CD14-positive monocyte (primary cell): Measurements from ENCODE around the gene RS1. TPM values are rescaled to one million over a fixed set of nuclear protein-coding genes. Genes with fewer than 3 reads are reported as not detected.

Source experiments
- DNase-seq, 3 donors: peaks; one replicate each; pipeline ENCODE4 v3.0.0-alpha.2; 2011 to 2022
- H2AFZ ChIP-seq: 2 replicates; pipeline ENCODE4 v1.6.0; 2012; ENCODE audit warnings: mild to moderate bottlenecking, low read depth, low read length, inconsistent platforms; ENCODE audit not compliant: insufficient read depth, poor library complexity, severe bottlenecking
- H3K27ac ChIP-seq, 2 donors: 1 replicate in 1 of 2; 2 replicates in 1 of 2; pipeline ENCODE4 v1.5.1; 2012 to 2013; ENCODE audit warnings: low read length in 2 of 2, control low read depth in 1 of 2, inconsistent platforms in 1 of 2, low read depth in 1 of 2, mild to moderate bottlenecking in 1 of 2
- H3K27me3 ChIP-seq, 2 donors: one replicate each; pipeline versions ENCODE4 v1.6.0 to v1.6.1; 2011 to 2013; ENCODE audit warnings: low read length in 2 of 2; ENCODE audit not compliant: control insufficient read depth in 2 of 2, insufficient read depth in 2 of 2
- H3K36me3 ChIP-seq, 2 donors: replicated peaks in 1 of 2; 1 replicate in 1 of 2; 2 replicates in 1 of 2; pipeline versions ENCODE4 v1.5.1 to v1.6.1; 2012 to 2013; ENCODE audit warnings: low read length in 2 of 2, control low read depth in 1 of 2, inconsistent platforms in 1 of 2, mild to moderate bottlenecking in 1 of 2; ENCODE audit not compliant: insufficient read depth in 2 of 2, control insufficient read depth in 1 of 2
- H3K4me1 ChIP-seq, 2 donors: 1 replicate in 1 of 2; 2 replicates in 1 of 2; pipeline versions ENCODE4 v1.5.1 to v1.6.1; 2012 to 2013; ENCODE audit warnings: low read length in 2 of 2, control low read depth in 1 of 2, inconsistent platforms in 1 of 2, mild to moderate bottlenecking in 1 of 2, moderate library complexity in 1 of 2; ENCODE audit not compliant: insufficient read depth in 2 of 2, control insufficient read depth in 1 of 2
- H3K4me2 ChIP-seq: replicated peaks from 2 replicates; pipeline ENCODE3; 2012; ENCODE audit warnings: low read length, moderate library complexity, mild to moderate bottlenecking; ENCODE audit not compliant: poor library complexity, severe bottlenecking; ENCODE audit errors: extremely low read depth
- H3K4me3 ChIP-seq, 3 experiments: fragments of 200-600 bp in 1 of 3; sonication (generic) in 1 of 3; replicated peaks in 1 of 3; 1 replicate in 2 of 3; 2 replicates in 1 of 3; pipeline ENCODE4 v1.5.1; 2011 to 2013; ENCODE audit warnings: low read length in 3 of 3, mild to moderate bottlenecking in 3 of 3, control low read depth in 2 of 3, low read depth in 2 of 3, inconsistent platforms in 1 of 3, moderate library complexity in 1 of 3
- H3K79me2 ChIP-seq: 2 replicates; pipeline ENCODE4 v1.6.0; 2012; ENCODE audit warnings: mild to moderate bottlenecking, control low read depth, inconsistent platforms, low read length, moderate library complexity; ENCODE audit not compliant: insufficient read depth
- H3K9ac ChIP-seq: 2 replicates; pipeline ENCODE4 v1.6.0; 2017; ENCODE audit warnings: low read length, mild to moderate bottlenecking; ENCODE audit not compliant: insufficient read depth, poor library complexity, severe bottlenecking
- H3K9me3 ChIP-seq, 2 donors: replicated peaks in 1 of 2; 1 replicate in 1 of 2; 2 replicates in 1 of 2; pipeline versions ENCODE4 v1.5.1 to v1.6.1; 2012 to 2013; ENCODE audit warnings: low read length in 2 of 2, control low read depth in 1 of 2; ENCODE audit not compliant: control insufficient read depth in 1 of 2, insufficient read depth in 1 of 2
- H4K20me1 ChIP-seq: 2 replicates; pipeline ENCODE4 v1.6.0; 2012; ENCODE audit warnings: mild to moderate bottlenecking, low read length, control low read depth, moderate library complexity; ENCODE audit not compliant: insufficient read depth
- H3K27ac Mint-ChIP-seq, 7 donors: one replicate each; pipeline ENCODE4 v1.8.0; 2020; ENCODE audit warnings: mild to moderate bottlenecking in 7 of 7, mixed read lengths in 7 of 7, moderate library complexity in 6 of 7, inconsistent platforms in 2 of 7
- H3K27me3 Mint-ChIP-seq, 3 donors: one replicate each; pipeline ENCODE4 v1.8.0; 2021 to 2022; ENCODE audit warnings: low read depth in 3 of 3, mild to moderate bottlenecking in 3 of 3, mixed read lengths in 3 of 3, moderate library complexity in 3 of 3, inconsistent platforms in 1 of 3
- H3K36me3 Mint-ChIP-seq, 2 donors: one replicate each; pipeline ENCODE4 v1.8.0; 2020; ENCODE audit warnings: mixed read lengths in 2 of 2, inconsistent platforms in 1 of 2, mild to moderate bottlenecking in 1 of 2
- H3K4me1 Mint-ChIP-seq: one replicate; pipeline ENCODE4 v1.8.0; 2020; ENCODE audit warnings: mild to moderate bottlenecking, mixed read lengths
- H3K4me3 Mint-ChIP-seq, 2 donors: one replicate each; pipeline ENCODE4 v1.8.0; 2020; ENCODE audit warnings: mild to moderate bottlenecking in 2 of 2, mixed read lengths in 2 of 2, moderate library complexity in 1 of 2
- H3K9me3 Mint-ChIP-seq, 7 donors: one replicate each; pipeline ENCODE4 v1.8.0; 2020 to 2022; ENCODE audit warnings: mixed read lengths in 7 of 7, mild to moderate bottlenecking in 6 of 7, moderate library complexity in 6 of 7, inconsistent platforms in 2 of 7
- WGBS: methylation state at CpG from one replicate; pipeline ENCODE4 v1.1.5; 2013; ENCODE audit warnings: missing lambda C conversion rate; ENCODE audit not compliant: insufficient coverage; 5-methylcytosine and 5-hydroxymethylcytosine counted together
- intact Hi-C, 2 donors: fragments of 100-400 bp; cut with micrococcal nuclease; formaldehyde crosslinking; loops; one replicate each; pipeline versions ENCODE4 v1.15.0 to v1.15.1; 2023
- polyA plus RNA-seq, 3 donors: library from polyadenylated mRNA; depleted of rRNA in 1 of 3; unstranded in 2 of 3; stranded (reverse) in 1 of 3; fragments of 300-500 nt in 2 of 3; fragments of >200 nt in 1 of 3; fragmentation: Illumina TruSeq in 2 of 3; gene quantifications; 1 replicate in 2 of 3; 2 replicates in 1 of 3; pipeline ENCODE4 v1.2.3, GENCODE V29; 2012 to 2021
- TF ChIP-seq, protein P1 (sequence below): fragments of 200-600 bp; IDR thresholded peaks from one replicate; pipeline ENCODE4 v1.8.0; 2022; ENCODE audit warnings: antibody characterized with exemption, mild to moderate bottlenecking

The RS1 gene
- polyA plus RNA-seq, 3 donors, result 0.08 TPM; not detected in 2

DNA sequence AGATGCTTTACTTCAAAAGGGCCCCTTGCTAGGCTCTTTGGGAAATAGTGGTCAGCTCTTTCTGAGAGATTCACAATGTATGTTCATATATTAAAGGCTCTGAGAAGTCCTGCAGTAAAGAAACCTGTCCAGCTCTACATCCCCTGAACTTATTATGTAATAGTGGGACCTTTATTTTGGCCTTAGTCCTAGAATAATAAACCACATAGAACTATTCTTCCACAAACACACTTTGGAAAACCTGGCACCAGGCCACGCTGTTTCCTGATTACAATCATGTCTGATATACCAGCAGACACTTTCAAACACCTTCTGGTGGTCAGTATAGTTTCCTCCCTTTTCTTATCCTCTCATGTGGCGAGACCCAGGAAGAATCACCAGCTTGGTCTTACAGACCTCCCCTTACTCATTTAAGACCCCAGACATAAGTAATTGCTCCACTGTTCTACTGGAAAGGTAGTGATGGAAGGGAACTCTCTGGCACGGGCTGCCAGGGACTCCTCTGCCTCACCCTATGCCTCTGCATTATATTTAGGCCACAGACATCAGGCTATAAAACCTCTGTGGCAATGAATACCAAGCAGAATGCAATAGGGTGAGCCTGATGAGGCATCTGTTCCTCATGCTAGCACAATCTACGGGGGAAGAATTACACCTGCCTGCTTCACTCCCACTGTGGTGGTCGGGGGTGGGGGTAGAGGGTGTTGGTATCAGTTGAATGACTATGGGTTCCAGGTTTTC is 29.9 kb upstream of the RS1 start:
- no peak overlapping the region for H3K4me2 ChIP-seq
- no peak for DNase-seq
- H3K27ac ChIP-seq, result no peak overlapping the region
- no peak overlapping the region for H3K4me3 Mint-ChIP-seq
- no peaks in the 10 kb centered on the region for H3K36me3 Mint-ChIP-seq
- H3K9ac ChIP-seq, result no peak overlapping the region
- intact Hi-C loops, result no loop called here
- H3K4me3 ChIP-seq, result no peak overlapping the region
- peaks cover 3% of the 10 kb centered on the region for H3K4me1 Mint-ChIP-seq
- no peaks in the 10 kb centered on the region for H3K79me2 ChIP-seq
- no peaks in the 10 kb centered on the region for H4K20me1 ChIP-seq
- no peak overlapping the region for H3K27ac Mint-ChIP-seq
- H3K27me3 Mint-ChIP-seq, result peaks cover 0 to 9% (median 6%) of the 10 kb centered on the region in 3 donors
- no peaks in the 10 kb centered on the region for H3K27me3 ChIP-seq
- TF ChIP-seq, protein P1, sequence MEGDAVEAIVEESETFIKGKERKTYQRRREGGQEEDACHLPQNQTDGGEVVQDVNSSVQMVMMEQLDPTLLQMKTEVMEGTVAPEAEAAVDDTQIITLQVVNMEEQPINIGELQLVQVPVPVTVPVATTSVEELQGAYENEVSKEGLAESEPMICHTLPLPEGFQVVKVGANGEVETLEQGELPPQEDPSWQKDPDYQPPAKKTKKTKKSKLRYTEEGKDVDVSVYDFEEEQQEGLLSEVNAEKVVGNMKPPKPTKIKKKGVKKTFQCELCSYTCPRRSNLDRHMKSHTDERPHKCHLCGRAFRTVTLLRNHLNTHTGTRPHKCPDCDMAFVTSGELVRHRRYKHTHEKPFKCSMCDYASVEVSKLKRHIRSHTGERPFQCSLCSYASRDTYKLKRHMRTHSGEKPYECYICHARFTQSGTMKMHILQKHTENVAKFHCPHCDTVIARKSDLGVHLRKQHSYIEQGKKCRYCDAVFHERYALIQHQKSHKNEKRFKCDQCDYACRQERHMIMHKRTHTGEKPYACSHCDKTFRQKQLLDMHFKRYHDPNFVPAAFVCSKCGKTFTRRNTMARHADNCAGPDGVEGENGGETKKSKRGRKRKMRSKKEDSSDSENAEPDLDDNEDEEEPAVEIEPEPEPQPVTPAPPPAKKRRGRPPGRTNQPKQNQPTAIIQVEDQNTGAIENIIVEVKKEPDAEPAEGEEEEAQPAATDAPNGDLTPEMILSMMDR, result no peak
- no peaks in the 10 kb centered on the region for H3K4me1 ChIP-seq
- no peaks in the 10 kb centered on the region for H3K36me3 ChIP-seq
- no CpG with 5 or more reads among the region's 5 CpGs for WGBS
- no peaks in the 10 kb centered on the region for H3K9me3 ChIP-seq
- H2AFZ ChIP-seq, result no peak overlapping the region
- H3K9me3 Mint-ChIP-seq, result peaks cover 0 to 3% (median 0%) of the 10 kb centered on the region in 7 donors

DNA sequence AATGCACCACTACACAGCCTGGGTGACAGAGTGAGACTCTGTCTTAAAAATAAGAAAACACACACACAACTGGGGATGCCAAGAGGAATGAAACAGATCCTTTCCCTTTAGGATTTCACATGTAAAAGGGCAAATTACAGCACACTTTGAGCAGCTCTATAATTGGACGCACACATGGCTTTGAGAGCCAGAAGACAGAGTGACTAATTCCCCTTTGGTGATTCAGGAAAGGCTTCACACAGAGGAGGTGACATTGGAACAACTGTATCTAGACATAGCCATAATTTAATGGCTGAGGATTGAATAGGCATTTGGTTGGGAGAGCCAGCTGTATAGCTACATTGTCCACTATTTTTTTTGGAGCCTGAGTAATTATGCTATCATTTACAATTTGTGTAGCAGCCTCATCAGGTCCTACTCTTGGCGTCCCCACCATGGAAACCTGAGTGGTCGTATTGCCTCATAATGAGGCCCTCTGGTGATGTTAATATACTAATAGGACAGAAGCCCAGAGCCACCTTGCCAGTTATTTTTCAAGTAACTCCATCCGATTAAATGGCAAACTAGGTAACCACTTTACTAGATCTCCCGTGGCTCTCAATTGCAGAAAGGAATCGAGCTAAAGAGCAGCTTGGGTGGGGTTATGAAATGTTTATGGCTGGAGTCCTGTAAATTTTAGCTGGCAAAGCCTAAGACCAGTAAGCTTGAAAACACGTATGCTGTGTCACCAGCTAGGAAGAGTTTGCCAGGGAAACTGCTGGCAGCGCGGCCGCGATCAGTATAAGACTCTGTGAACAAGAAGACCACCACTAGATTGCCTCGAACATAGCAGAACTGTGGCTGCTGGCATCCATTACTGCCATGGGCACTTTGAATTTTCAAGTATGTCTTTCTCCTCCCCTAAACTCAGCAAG is 27.1 kb upstream of the RS1 start:
- peaks cover 0 to 15% (median 7%) of the 10 kb centered on the region in 7 donors for H3K9me3 Mint-ChIP-seq

More for the DNA sequence above, 27.1 kb upstream of the RS1 start:
- no peaks in the 10 kb centered on the region for H3K36me3 ChIP-seq
- no peak for DNase-seq
- Mint-ChIP-seq H3K27ac (no peak overlapping the region), H3K4me3 (no peak overlapping the region), H3K27me3 (peaks cover 0 to 10% (median 2%) of the 10 kb centered on the region in 3 donors), H3K36me3 (no peaks in the 10 kb centered on the region), H3K4me1 (peaks cover 3% of the 10 kb centered on the region)
- H3K4me2 ChIP-seq, result no peak overlapping the region
- no peaks in the 10 kb centered on the region for H3K27me3 ChIP-seq
- no peaks in the 10 kb centered on the region for H4K20me1 ChIP-seq
- intact Hi-C loops, result no loop called here
- no peak overlapping the region for H3K4me3 ChIP-seq
- 96% methylated on average over 5 of the region's 12 CpGs for WGBS
- H3K9me3 ChIP-seq, result peaks cover 4 to 5% of the 10 kb centered on the region in 2 donors
- no peak overlapping the region for H3K27ac ChIP-seq
- TF ChIP-seq, protein P1, result no peak
- H3K9ac ChIP-seq, result no peak overlapping the region
- no peaks in the 10 kb centered on the region for H3K79me2 ChIP-seq
- H2AFZ ChIP-seq, result no peak overlapping the region
- no peaks in the 10 kb centered on the region for H3K4me1 ChIP-seq
